ENCODE results near the gene ZMYND8. TPM values are rescaled to one million over a fixed set of nuclear protein-coding genes. Genes with fewer than 3 reads are reported as not detected.

The ZMYND8 gene
- polyA plus RNA-seq, 3 donors: 1.4 to 13.8 (median 5.8) TPM

DNA sequence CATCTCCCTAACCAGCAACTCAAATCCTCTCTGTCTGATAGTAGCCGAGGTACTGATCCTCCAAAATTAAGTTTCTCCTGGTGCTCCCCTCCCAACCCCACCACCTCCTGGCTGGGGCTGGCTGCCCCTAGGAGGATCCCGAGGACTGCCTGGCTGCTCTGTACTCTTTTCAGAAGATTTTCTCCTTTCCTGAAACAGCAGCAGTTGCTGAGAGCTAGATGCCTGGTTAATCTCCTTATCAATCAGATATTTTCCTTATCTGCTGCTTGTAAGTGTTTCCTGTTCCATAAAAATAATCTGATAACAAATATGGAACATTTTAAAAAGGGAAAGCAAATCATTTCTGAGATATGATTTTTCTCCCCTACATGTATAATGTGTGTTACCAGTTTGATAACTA, 52.8 kb downstream of the ZMYND8 start:
- no peaks in the 10 kb centered on the region for H3K27me3 ChIP-seq (ENCODE audit: control insufficient read depth in 2 of 2, insufficient read depth in 2 of 2, low read length in 2 of 2)
- TF ChIP-seq, protein P1, sequence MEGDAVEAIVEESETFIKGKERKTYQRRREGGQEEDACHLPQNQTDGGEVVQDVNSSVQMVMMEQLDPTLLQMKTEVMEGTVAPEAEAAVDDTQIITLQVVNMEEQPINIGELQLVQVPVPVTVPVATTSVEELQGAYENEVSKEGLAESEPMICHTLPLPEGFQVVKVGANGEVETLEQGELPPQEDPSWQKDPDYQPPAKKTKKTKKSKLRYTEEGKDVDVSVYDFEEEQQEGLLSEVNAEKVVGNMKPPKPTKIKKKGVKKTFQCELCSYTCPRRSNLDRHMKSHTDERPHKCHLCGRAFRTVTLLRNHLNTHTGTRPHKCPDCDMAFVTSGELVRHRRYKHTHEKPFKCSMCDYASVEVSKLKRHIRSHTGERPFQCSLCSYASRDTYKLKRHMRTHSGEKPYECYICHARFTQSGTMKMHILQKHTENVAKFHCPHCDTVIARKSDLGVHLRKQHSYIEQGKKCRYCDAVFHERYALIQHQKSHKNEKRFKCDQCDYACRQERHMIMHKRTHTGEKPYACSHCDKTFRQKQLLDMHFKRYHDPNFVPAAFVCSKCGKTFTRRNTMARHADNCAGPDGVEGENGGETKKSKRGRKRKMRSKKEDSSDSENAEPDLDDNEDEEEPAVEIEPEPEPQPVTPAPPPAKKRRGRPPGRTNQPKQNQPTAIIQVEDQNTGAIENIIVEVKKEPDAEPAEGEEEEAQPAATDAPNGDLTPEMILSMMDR (IDR thresholded peaks at IDR 0.05): no peak
- no peaks in the 10 kb centered on the region for H3K4me1 ChIP-seq (ENCODE audit: control insufficient read depth in 1 of 2, insufficient read depth in 2 of 2, low read length in 2 of 2)
- no peaks in the 10 kb centered on the region for H3K9me3 ChIP-seq (replicated peaks in 1 of 2; ENCODE audit: control insufficient read depth in 1 of 2, insufficient read depth in 1 of 2, low read length in 2 of 2)
- no peak overlapping the region for H3K4me3 Mint-ChIP-seq
- no peak overlapping the region for H2AFZ ChIP-seq (ENCODE audit: insufficient read depth, low read depth, low read length, poor library complexity, severe bottlenecking)
- WGBS (ENCODE audit: insufficient coverage): 86% methylated on average over 1 of the region's 2 CpGs
- intact Hi-C loops (cut with micrococcal nuclease): no loop called here
- H3K27ac ChIP-seq (ENCODE audit: low read depth in 1 of 2, low read length in 2 of 2): no peak overlapping the region
- H3K4me1 Mint-ChIP-seq: peaks cover 5% of the 10 kb centered on the region
- no peaks in the 10 kb centered on the region for H3K9me3 Mint-ChIP-seq
- H3K4me3 ChIP-seq (replicated peaks in 1 of 3; ENCODE audit: low read depth in 2 of 3, low read length in 3 of 3): no peak overlapping the region
- no peak for DNase-seq
- peak overlapping the region in 1 of 7 donors; percentile 8 for H3K27ac Mint-ChIP-seq
- H3K9ac ChIP-seq (ENCODE audit: insufficient read depth, low read length, poor library complexity, severe bottlenecking): no peak overlapping the region
- peaks cover 56 to 92% of the 10 kb centered on the region in 2 donors for H3K36me3 ChIP-seq (replicated peaks in 1 of 2; ENCODE audit: control insufficient read depth in 1 of 2, insufficient read depth in 2 of 2, low read length in 2 of 2)
- H3K79me2 ChIP-seq (ENCODE audit: insufficient read depth, low read length): peaks cover 41% of the 10 kb centered on the region
- peaks cover 14% of the 10 kb centered on the region for H4K20me1 ChIP-seq (ENCODE audit: insufficient read depth, low read length)
- H3K27me3 Mint-ChIP-seq (ENCODE audit: low read depth in 3 of 3): peaks cover 0 to 3% (median 0%) of the 10 kb centered on the region in 3 donors
- H3K4me2 ChIP-seq (replicated peaks; ENCODE audit: extremely low read depth, low read length, poor library complexity, severe bottlenecking): no peak overlapping the region
- peaks cover 49 to 82% of the 10 kb centered on the region in 2 donors for H3K36me3 Mint-ChIP-seq

DNA sequence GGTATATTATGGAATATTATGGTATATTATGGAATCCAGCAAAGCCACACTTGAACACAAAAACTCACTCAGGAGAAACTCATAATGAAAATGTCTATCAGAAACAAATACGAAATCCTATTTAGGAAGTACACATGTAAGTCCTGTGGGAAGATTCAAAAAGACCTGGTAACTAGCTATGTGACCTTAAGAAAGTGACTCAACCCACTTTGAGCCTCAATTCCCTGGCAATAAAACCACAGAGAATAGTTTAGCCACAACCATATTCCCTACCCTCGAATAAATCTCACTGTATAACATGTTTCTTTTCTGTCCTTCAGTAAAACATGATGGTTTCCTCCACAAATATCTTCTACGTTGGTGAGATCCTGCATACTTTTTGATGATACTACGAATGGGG, 56.4 kb downstream of the ZMYND8 start:
- peaks cover 5% of the 10 kb centered on the region for H3K4me1 Mint-ChIP-seq
- Histone ChIP-seq H3K4me3 (replicated peaks in 1 of 3; ENCODE audit: low read depth in 2 of 3, low read length in 3 of 3) (no peak overlapping the region), H3K36me3 (replicated peaks in 1 of 2; ENCODE audit: control insufficient read depth in 1 of 2, insufficient read depth in 2 of 2, low read length in 2 of 2) (peaks cover 65 to 100% of the 10 kb centered on the region in 2 donors), H3K9ac (ENCODE audit: insufficient read depth, low read length, poor library complexity, severe bottlenecking) (no peak overlapping the region), H3K27ac (ENCODE audit: low read depth in 1 of 2, low read length in 2 of 2) (no peak overlapping the region), H3K27me3 (ENCODE audit: control insufficient read depth in 2 of 2, insufficient read depth in 2 of 2, low read length in 2 of 2) (no peaks in the 10 kb centered on the region), H3K4me1 (ENCODE audit: control insufficient read depth in 1 of 2, insufficient read depth in 2 of 2, low read length in 2 of 2) (no peaks in the 10 kb centered on the region), H3K4me2 (replicated peaks; ENCODE audit: extremely low read depth, low read length, poor library complexity, severe bottlenecking) (no peak overlapping the region), H2AFZ (ENCODE audit: insufficient read depth, low read depth, low read length, poor library complexity, severe bottlenecking) (no peak overlapping the region), H4K20me1 (ENCODE audit: insufficient read depth, low read length) (peaks cover 6% of the 10 kb centered on the region), H3K9me3 (replicated peaks in 1 of 2; ENCODE audit: control insufficient read depth in 1 of 2, insufficient read depth in 1 of 2, low read length in 2 of 2) (no peaks in the 10 kb centered on the region), H3K79me2 (ENCODE audit: insufficient read depth, low read length) (peaks cover 17% of the 10 kb centered on the region)
- peak overlapping the region in 2 of 7 donors; percentile 21 to 31 for H3K27ac Mint-ChIP-seq
- peaks cover 66 to 82% of the 10 kb centered on the region in 2 donors for H3K36me3 Mint-ChIP-seq
- TF ChIP-seq, protein P1 (IDR thresholded peaks at IDR 0.05): no peak
- H3K9me3 Mint-ChIP-seq: no peaks in the 10 kb centered on the region
- intact Hi-C loops (cut with micrococcal nuclease): no loop called here
- no peak overlapping the region for H3K4me3 Mint-ChIP-seq
- peaks cover 0 to 3% (median 0%) of the 10 kb centered on the region in 3 donors for H3K27me3 Mint-ChIP-seq (ENCODE audit: low read depth in 3 of 3)
- WGBS (ENCODE audit: insufficient coverage): 64% methylated on average over 2 of the region's 4 CpGs
- no peak for DNase-seq

All from CD14-positive monocyte (primary cell).